Sigmoid colon (tissue), 3 donors: ENCODE data around the gene MTM1.

ENCODE experiments used
- CTCF ChIP-seq, 4 experiments: fragments of 450-650 bp in 3 of 4; fragments of 200-600 bp in 1 of 4; IDR thresholded peaks; one replicate each; pipeline ENCODE4 v1.5.1; 2016 to 2019; ENCODE audit warnings: antibody characterized with exemption in 4 of 4, mild to moderate bottlenecking in 3 of 4, moderate library complexity in 2 of 4
- POLR2A ChIP-seq, 2 donors: fragments of 450-650 bp; IDR thresholded peaks; one replicate each; pipeline ENCODE4 v1.6.1; 2016; ENCODE audit warnings: antibody characterized with exemption in 2 of 2, mild to moderate bottlenecking in 2 of 2, moderate library complexity in 2 of 2

- no peak for TF ChIP-seq POLR2A (IDR thresholded peaks at IDR 0.05)
- no peak for TF ChIP-seq CTCF (IDR thresholded peaks at IDR 0.05)
Observed at GRCh38 chrX:150625875-150626274, 57.5 kb downstream of the MTM1 start.
